Trophoblast cell (in vitro differentiated cells and primary cell): ENCODE measurements around the gene UBAC1.

ENCODE experiments used
- DNase-seq, 2 donors: peaks; one replicate each; pipeline ENCODE4 v3.0.0-alpha.2; 2016
- H2AFZ ChIP-seq: 2 replicates; pipeline ENCODE4 v1.6.1; 2013; ENCODE audit warnings: low read length, moderate library complexity, mild to moderate bottlenecking; ENCODE audit not compliant: insufficient read depth, poor library complexity
- H2AK5ac ChIP-seq: 2 replicates; pipeline ENCODE4 v1.6.1; 2013; ENCODE audit warnings: mild to moderate bottlenecking, low read length
- H2BK120ac ChIP-seq: 2 replicates; pipeline ENCODE4 v1.6.1; 2013; ENCODE audit warnings: low read length, mild to moderate bottlenecking, moderate library complexity; ENCODE audit not compliant: insufficient read depth, poor library complexity
- H2BK12ac ChIP-seq: 2 replicates; pipeline ENCODE4 v1.6.1; 2013; ENCODE audit warnings: mild to moderate bottlenecking, low read length, moderate library complexity
- H2BK5ac ChIP-seq: 2 replicates; pipeline ENCODE4 v1.6.1; 2013; ENCODE audit warnings: low read length, low read depth, moderate library complexity, mild to moderate bottlenecking; ENCODE audit not compliant: poor library complexity
- H3K14ac ChIP-seq: 2 replicates; pipeline ENCODE4 v1.6.1; 2013; ENCODE audit warnings: mild to moderate bottlenecking, low read length
- H3K18ac ChIP-seq: 2 replicates; pipeline ENCODE4 v1.6.1; 2013; ENCODE audit warnings: mild to moderate bottlenecking, low read length
- H3K23ac ChIP-seq: 2 replicates; pipeline ENCODE4 v1.6.1; 2013; ENCODE audit warnings: low read length
- H3K27ac ChIP-seq: 2 replicates; pipeline ENCODE4 v1.5.1; 2013; ENCODE audit warnings: low read depth, mild to moderate bottlenecking, inconsistent platforms, low read length, moderate library complexity
- H3K27me3 ChIP-seq: 2 replicates; pipeline ENCODE4 v1.6.1; 2013; ENCODE audit warnings: inconsistent platforms, mild to moderate bottlenecking, low read length, moderate library complexity; ENCODE audit not compliant: insufficient read depth
- H3K36me3 ChIP-seq, 2 experiments: 1 replicate in 1 of 2; 2 replicates in 1 of 2; pipeline ENCODE4 v1.6.1; 2013; ENCODE audit warnings: low read length in 2 of 2, mild to moderate bottlenecking in 2 of 2, moderate library complexity in 1 of 2; ENCODE audit not compliant: insufficient read depth in 2 of 2, control insufficient read depth in 1 of 2
- H3K4ac ChIP-seq: 2 replicates; pipeline ENCODE4 v1.6.1; 2013; ENCODE audit warnings: low read depth, mild to moderate bottlenecking, low read length, moderate library complexity
- H3K4me1 ChIP-seq, 2 experiments: 1 replicate in 1 of 2; 2 replicates in 1 of 2; pipeline ENCODE4 v1.6.1; 2013; ENCODE audit warnings: low read length in 2 of 2, mild to moderate bottlenecking in 2 of 2, moderate library complexity in 1 of 2; ENCODE audit not compliant: insufficient read depth in 2 of 2, control insufficient read depth in 1 of 2
- H3K4me2 ChIP-seq: 2 replicates; pipeline ENCODE4 v1.6.1; 2013; ENCODE audit warnings: inconsistent platforms, mild to moderate bottlenecking, low read length, moderate library complexity
- H3K4me3 ChIP-seq: 2 replicates; pipeline ENCODE4 v1.5.1; 2013; ENCODE audit warnings: mild to moderate bottlenecking, low read depth, low read length, inconsistent platforms
- H3K79me1 ChIP-seq: one replicate; pipeline ENCODE4 v1.6.1; 2013; ENCODE audit warnings: low read length
- H3K79me2 ChIP-seq: 2 replicates; pipeline ENCODE4 v1.6.1; 2013; ENCODE audit warnings: low read length, mild to moderate bottlenecking; ENCODE audit not compliant: control insufficient read depth, insufficient read depth, poor library complexity
- H3K9ac ChIP-seq: 2 replicates; pipeline ENCODE4 v1.6.1; 2013; ENCODE audit warnings: mild to moderate bottlenecking, low read length
- H3K9me3 ChIP-seq: 2 replicates; pipeline ENCODE4 v1.6.1; 2013; ENCODE audit warnings: low read depth, mild to moderate bottlenecking, control low read depth, inconsistent platforms, low read length; ENCODE audit not compliant: insufficient read depth
- H4K12ac ChIP-seq: 2 replicates; pipeline ENCODE4 v1.6.1; 2013; ENCODE audit warnings: low read depth, mild to moderate bottlenecking, low read length, moderate library complexity
- H4K8ac ChIP-seq: 2 replicates; pipeline ENCODE4 v1.6.1; 2013; ENCODE audit warnings: low read depth, mild to moderate bottlenecking, low read length, moderate library complexity
- H4K91ac ChIP-seq: one replicate; pipeline ENCODE4 v1.6.1; 2013; ENCODE audit warnings: low read depth, mild to moderate bottlenecking, low read length, moderate library complexity
- WGBS: extraction: QIAGEN DNeasy Blood & Tissue Kit; methylation state at CpG from one replicate; pipeline ENCODE4 v1.1.7; 2013; ENCODE audit warnings: missing lambda C conversion rate; ENCODE audit not compliant: insufficient read length, insufficient coverage; ENCODE audit errors: extremely low coverage; 5-methylcytosine and 5-hydroxymethylcytosine counted together

Gene UBAC1

DNA sequence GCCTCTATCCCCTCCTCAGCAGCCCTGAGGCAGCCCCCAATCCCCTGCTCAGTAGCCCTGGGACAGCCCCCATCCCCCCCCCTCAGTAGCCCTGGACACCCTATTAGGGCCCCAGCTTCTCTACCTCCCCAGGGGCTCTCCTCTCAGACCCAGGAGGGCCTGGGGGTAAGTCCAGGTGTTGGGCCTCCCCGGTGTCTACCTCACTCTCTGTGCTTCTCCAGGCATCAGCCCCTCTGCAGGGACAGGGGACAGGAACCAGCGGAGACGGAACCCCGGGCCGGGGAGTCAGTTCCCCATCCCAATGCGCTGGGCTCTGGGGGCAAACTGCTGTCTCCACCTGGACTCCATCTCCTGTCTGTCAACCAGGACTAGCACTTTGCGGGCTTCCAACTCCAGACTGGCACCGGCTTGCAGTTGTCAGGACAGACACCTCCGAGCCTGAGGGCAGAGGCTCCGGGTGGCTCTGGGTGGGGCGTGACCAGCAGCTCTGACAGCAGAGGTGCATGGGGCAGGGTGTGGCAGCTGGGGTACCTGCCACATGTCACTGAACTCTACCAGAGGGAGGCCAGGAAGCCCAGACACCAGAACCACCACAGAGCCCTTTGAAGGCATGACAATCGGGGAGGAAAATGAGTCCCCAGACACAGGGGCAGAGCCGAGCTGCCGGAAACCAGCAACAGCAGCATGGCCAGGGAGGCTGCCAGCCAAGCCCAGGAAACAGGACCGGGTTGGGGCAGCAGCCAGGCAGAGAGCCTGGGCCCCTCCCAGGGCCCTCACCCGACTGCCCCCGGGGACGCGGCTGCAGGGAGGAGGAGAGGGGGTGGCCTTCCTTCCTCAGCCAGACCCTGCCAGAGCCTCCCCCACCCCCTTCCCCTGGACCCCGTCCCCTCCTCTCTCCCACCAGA lies 17.7 kb upstream of the UBAC1 start:
- no peaks in the 10 kb centered on the region for H3K4me1 ChIP-seq
- H3K4ac ChIP-seq, result no peak overlapping the region
- H3K79me1 ChIP-seq, result no peaks in the 10 kb centered on the region
- no peak overlapping the region for H3K9ac ChIP-seq
- H2BK5ac ChIP-seq, result no peak overlapping the region
- no peak overlapping the region for H2AK5ac ChIP-seq
- no peak overlapping the region for H2AFZ ChIP-seq
- H3K36me3 ChIP-seq, result no peaks in the 10 kb centered on the region
- H4K91ac ChIP-seq, result no peak overlapping the region
- no peak overlapping the region for H3K4me3 ChIP-seq
- H4K12ac ChIP-seq, result no peak overlapping the region
- H2BK120ac ChIP-seq, result no peak overlapping the region
- no peak overlapping the region for H2BK12ac ChIP-seq
- WGBS, result no CpG with 5 or more reads among the region's 20 CpGs
- H3K4me2 ChIP-seq, result no peak overlapping the region
- no peaks in the 10 kb centered on the region for H3K27me3 ChIP-seq
- H3K27ac ChIP-seq, result no peak overlapping the region
- H4K8ac ChIP-seq, result no peak overlapping the region
- no peaks in the 10 kb centered on the region for H3K79me2 ChIP-seq
- peaks cover 2% of the 10 kb centered on the region for H3K9me3 ChIP-seq
- no peak overlapping the region for H3K14ac ChIP-seq
- no peak for DNase-seq
- H3K18ac ChIP-seq, result no peak overlapping the region
- H3K23ac ChIP-seq, result no peak overlapping the region

DNA sequence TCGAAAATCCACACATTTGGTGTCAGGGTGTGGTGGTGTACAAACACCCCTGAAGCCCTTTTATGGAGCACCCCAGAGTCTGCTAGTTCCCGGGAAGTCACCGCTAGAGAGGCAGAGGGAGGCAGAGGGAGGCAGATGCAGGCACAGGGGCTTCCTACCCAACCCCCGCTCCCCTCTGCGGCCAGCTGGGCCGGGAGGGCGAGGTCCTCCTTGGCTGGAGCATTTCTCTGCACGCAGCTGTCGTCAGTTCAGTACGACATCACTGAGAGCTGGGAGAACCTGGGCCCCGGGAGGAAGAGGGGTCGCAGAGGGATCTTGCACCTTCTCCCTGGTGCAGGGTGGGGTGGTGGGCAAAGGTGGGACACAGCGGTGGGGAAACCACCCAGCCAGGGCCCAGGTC lies 15.8 kb upstream of the UBAC1 start:
- H3K4me1 ChIP-seq, result no peaks in the 10 kb centered on the region
- H3K9ac ChIP-seq, result no peak overlapping the region
- DNase-seq, result no peak
- H3K27me3 ChIP-seq, result no peaks in the 10 kb centered on the region
- no peak overlapping the region for H2AK5ac ChIP-seq
- no peaks in the 10 kb centered on the region for H3K36me3 ChIP-seq
- H4K8ac ChIP-seq, result no peak overlapping the region
- no peak overlapping the region for H3K4me2 ChIP-seq
- H4K12ac ChIP-seq, result no peak overlapping the region
- WGBS, result no CpG with 5 or more reads among the region's 13 CpGs
- no peak overlapping the region for H3K27ac ChIP-seq
- no peak overlapping the region for H2BK12ac ChIP-seq
- no peak overlapping the region for H2BK5ac ChIP-seq
- no peak overlapping the region for H3K4ac ChIP-seq
- no peak overlapping the region for H2AFZ ChIP-seq
- peaks cover 2% of the 10 kb centered on the region for H3K9me3 ChIP-seq
- H3K79me2 ChIP-seq, result no peaks in the 10 kb centered on the region
- H4K91ac ChIP-seq, result no peak overlapping the region
- no peak overlapping the region for H2BK120ac ChIP-seq
- no peak overlapping the region for H3K14ac ChIP-seq
- H3K4me3 ChIP-seq, result no peak overlapping the region
- no peak overlapping the region for H3K18ac ChIP-seq
- no peaks in the 10 kb centered on the region for H3K79me1 ChIP-seq
- H3K23ac ChIP-seq, result no peak overlapping the region

DNA sequence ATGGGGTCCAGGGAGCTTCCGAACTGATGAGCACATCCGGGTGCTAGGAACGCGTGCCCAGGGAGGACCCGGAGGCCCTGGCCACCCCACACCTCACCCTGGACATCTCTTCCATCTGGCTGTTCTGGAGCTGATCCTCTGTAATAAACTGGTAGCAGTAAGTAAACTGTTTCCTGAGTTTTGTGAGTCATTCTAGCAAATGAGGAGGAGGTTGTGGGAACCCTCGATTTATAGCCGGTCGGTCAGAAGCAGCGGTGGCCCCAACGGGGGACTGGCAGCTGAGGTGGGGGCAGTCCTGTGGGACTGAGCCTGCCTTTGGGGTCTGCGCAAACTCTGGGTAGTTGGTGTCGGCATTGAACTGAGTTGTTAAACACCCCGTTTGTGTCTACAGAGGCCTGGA lies 15.4 kb upstream of the UBAC1 start:
- Histone ChIP-seq H3K18ac (no peak overlapping the region), H2BK12ac (no peak overlapping the region), H3K23ac (no peak overlapping the region), H3K9me3 (peaks cover 2% of the 10 kb centered on the region), H3K27me3 (no peaks in the 10 kb centered on the region), H3K4me3 (no peak overlapping the region), H2AFZ (no peak overlapping the region), H3K4ac (no peak overlapping the region), H3K4me1 (no peaks in the 10 kb centered on the region), H2BK120ac (no peak overlapping the region), H2AK5ac (no peak overlapping the region), H3K27ac (no peak overlapping the region), H4K91ac (no peak overlapping the region), H4K12ac (no peak overlapping the region), H4K8ac (no peak overlapping the region), H3K4me2 (no peak overlapping the region), H2BK5ac (no peak overlapping the region), H3K36me3 (no peaks in the 10 kb centered on the region), H3K9ac (no peak overlapping the region), H3K79me1 (no peaks in the 10 kb centered on the region), H3K14ac (no peak overlapping the region), H3K79me2 (no peaks in the 10 kb centered on the region)
- DNase-seq, result no peak
- WGBS, result no CpG with 5 or more reads among the region's 13 CpGs

DNA sequence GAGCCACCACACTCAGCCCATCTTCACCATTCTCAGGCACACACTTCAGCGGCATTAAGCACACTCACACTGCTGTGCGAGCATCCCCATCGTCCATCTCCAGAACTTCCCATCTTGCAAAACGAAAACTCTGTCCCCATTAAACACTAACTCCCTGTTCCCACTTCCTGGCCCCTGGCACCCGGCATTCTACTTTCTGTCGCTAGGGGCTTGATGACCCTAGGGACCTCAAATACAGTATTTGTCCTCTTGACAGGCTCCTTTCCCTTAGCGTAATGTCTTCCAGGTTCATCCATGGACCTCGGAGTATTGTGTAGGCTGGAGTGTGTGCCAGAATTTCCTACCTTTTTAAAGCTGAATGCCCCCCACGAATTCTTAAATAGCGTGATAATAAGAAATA lies 14.7 kb upstream of the UBAC1 start:
- Histone ChIP-seq H3K4me1 (no peaks in the 10 kb centered on the region), H3K14ac (no peak overlapping the region), H3K23ac (no peak overlapping the region), H2BK120ac (no peak overlapping the region), H2BK12ac (no peak overlapping the region), H2AFZ (no peak overlapping the region), H3K9ac (no peak overlapping the region), H2BK5ac (no peak overlapping the region), H2AK5ac (no peak overlapping the region), H3K79me1 (no peaks in the 10 kb centered on the region), H4K8ac (no peak overlapping the region), H4K12ac (no peak overlapping the region), H3K4me3 (no peak overlapping the region), H3K4ac (no peak overlapping the region), H3K4me2 (no peak overlapping the region), H4K91ac (no peak overlapping the region), H3K9me3 (peaks cover 2% of the 10 kb centered on the region), H3K18ac (no peak overlapping the region), H3K27ac (no peak overlapping the region), H3K27me3 (no peaks in the 10 kb centered on the region), H3K79me2 (no peaks in the 10 kb centered on the region), H3K36me3 (no peaks in the 10 kb centered on the region)
- DNase-seq, result no peak
- WGBS, result no CpG with 5 or more reads among the region's 10 CpGs
